ENCODE measurements around the gene ARMC10. TPM values are rescaled to one million over a fixed set of nuclear protein-coding genes. Genes with fewer than 3 reads are reported as not detected.

ARMC10 gene
- total and polyA plus RNA-seq, 9 of the 15 experiments (the other 6 are each of a cell fraction or from before 2014, with no cell fraction given): 17.0 to 113 (median 72.6) TPM

DNA sequence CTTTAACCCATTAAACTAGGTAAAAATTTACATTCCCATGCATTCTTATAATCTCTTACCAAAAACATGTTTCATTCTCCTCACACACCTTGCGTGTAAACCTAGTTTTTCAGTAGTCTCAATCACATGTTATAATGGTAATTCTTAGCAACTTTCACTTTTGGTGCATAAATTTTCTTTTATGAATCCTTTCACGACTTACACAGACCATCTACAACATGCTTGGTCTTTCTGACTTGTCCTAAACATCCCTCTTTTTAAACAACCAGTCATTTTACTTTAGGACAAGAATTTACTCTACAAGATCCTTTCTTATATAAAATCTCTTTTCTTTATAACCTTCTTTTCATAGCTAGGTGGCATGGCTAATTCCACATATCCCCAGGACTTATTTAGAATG lies 26.1 kb upstream of the ARMC10 start (continued):
- TF ChIP-seq ZFP36 (IDR thresholded peaks at IDR 0.05; ENCODE audit: low read depth, low read length, partially characterized antibody) (peak; percentile 86), ZNF133 (CRISPR knock-in tag; IDR thresholded peaks at IDR 0.05) (no peak), TCFL5 (CRISPR knock-in tag; conservative IDR thresholded peaks at IDR 0.05) (no peak), USF1 (CRISPR knock-in tag; IDR thresholded peaks at IDR 0.05) (no peak), ZNF224 (CRISPR knock-in tag; IDR thresholded peaks at IDR 0.05) (no peak), BDP1 (IDR thresholded peaks at IDR 0.05; ENCODE audit: insufficient read depth, insufficient read length) (no peak), ZNF507 (tag; conservative IDR thresholded peaks at IDR 0.05) (no peak), TBP (optimal IDR thresholded peaks at IDR 0.05; ENCODE audit: low read depth, low read length) (no peak), CCAR2 (IDR thresholded peaks at IDR 0.05; ENCODE audit: low read depth, low read length) (no peak), JUN (IDR thresholded peaks at IDR 0.05; ENCODE audit: borderline replicate concordance, low read depth, low read length) (no peak), JUN (CRISPR knock-in tag; IDR thresholded peaks at IDR 0.05; ENCODE audit: borderline replicate concordance) (no peak), NFIC (IDR thresholded peaks at IDR 0.05) (no peak), CBX3 (IDR thresholded peaks at IDR 0.05; ENCODE audit: borderline replicate concordance in 1 of 2, low read length in 2 of 2) (peak in 1 of 2 experiments; percentile 66; a peak in 1 of 3 replicates), ARID2 (IDR thresholded peaks at IDR 0.05) (no peak)
- TF ChIP-seq, protein P1, sequence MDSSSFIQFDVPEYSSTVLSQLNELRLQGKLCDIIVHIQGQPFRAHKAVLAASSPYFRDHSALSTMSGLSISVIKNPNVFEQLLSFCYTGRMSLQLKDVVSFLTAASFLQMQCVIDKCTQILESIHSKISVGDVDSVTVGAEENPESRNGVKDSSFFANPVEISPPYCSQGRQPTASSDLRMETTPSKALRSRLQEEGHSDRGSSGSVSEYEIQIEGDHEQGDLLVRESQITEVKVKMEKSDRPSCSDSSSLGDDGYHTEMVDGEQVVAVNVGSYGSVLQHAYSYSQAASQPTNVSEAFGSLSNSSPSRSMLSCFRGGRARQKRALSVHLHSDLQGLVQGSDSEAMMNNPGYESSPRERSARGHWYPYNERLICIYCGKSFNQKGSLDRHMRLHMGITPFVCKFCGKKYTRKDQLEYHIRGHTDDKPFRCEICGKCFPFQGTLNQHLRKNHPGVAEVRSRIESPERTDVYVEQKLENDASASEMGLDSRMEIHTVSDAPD (CRISPR knock-in tag; IDR thresholded peaks at IDR 0.05): no peak
- TF ChIP-seq, protein P2, sequence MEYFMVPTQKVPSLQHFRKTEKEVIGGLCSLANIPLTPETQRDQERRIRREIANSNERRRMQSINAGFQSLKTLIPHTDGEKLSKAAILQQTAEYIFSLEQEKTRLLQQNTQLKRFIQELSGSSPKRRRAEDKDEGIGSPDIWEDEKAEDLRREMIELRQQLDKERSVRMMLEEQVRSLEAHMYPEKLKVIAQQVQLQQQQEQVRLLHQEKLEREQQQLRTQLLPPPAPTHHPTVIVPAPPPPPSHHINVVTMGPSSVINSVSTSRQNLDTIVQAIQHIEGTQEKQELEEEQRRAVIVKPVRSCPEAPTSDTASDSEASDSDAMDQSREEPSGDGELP (CRISPR knock-in tag; IDR thresholded peaks at IDR 0.05; ENCODE audit: borderline replicate concordance): no peak
- TF ChIP-seq, protein P3, sequence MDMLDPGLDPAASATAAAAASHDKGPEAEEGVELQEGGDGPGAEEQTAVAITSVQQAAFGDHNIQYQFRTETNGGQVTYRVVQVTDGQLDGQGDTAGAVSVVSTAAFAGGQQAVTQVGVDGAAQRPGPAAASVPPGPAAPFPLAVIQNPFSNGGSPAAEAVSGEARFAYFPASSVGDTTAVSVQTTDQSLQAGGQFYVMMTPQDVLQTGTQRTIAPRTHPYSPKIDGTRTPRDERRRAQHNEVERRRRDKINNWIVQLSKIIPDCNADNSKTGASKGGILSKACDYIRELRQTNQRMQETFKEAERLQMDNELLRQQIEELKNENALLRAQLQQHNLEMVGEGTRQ (CRISPR knock-in tag; IDR thresholded peaks at IDR 0.05): no peak

Data from K562 (cell line).